HEK293 (cell line): ENCODE data around the gene ZFP36.

Experiments used
- CTCF ChIP-seq: fragments of 450-650 bp; formaldehyde crosslinking; IDR thresholded peaks from 2 replicates; pipeline ENCODE4 v1.5.1; 2016; ENCODE audit warnings: missing biosample characterization, missing genetic modification characterization
- GFI1B ChIP-seq: fragments of 450-650 bp; formaldehyde crosslinking; IDR thresholded peaks from 2 replicates; pipeline ENCODE4 v1.5.1; 2016; ENCODE audit warnings: missing biosample characterization, missing genetic modification characterization
- MEIS1 ChIP-seq: sonication (generic); formaldehyde crosslinking; IDR thresholded peaks from 2 replicates; pipeline ENCODE4 v1.8.1; 2022; ENCODE audit warnings: missing genetic modification reagents, mild to moderate bottlenecking, borderline replicate concordance
- OSR2 ChIP-seq: fragments of 450-650 bp; formaldehyde crosslinking; IDR thresholded peaks from 2 replicates; pipeline ENCODE4 v1.5.1; 2016; ENCODE audit warnings: missing biosample characterization, missing genetic modification characterization
- OVOL3 ChIP-seq: fragments of 450-650 bp; formaldehyde crosslinking; IDR thresholded peaks from 2 replicates; pipeline ENCODE4 v1.5.1; 2016; ENCODE audit warnings: missing biosample characterization, missing genetic modification characterization
- PRDM10 ChIP-seq: fragments of 450-650 bp; formaldehyde crosslinking; IDR thresholded peaks from 2 replicates; pipeline ENCODE4 v1.5.1; 2016; ENCODE audit warnings: missing biosample characterization, missing genetic modification characterization
- ZBTB11 ChIP-seq: fragments of 450-650 bp; formaldehyde crosslinking; conservative IDR thresholded peaks from 2 replicates; pipeline ENCODE4 v1.5.1; 2016; ENCODE audit warnings: low read depth, missing biosample characterization, missing genetic modification characterization
- ZBTB44 ChIP-seq: fragments of 450-650 bp; IDR thresholded peaks from 2 replicates; pipeline ENCODE4 v1.5.1; 2018; ENCODE audit warnings: missing biosample characterization, mild to moderate bottlenecking, missing genetic modification characterization
- ZEB2 ChIP-seq: fragments of 450-650 bp; formaldehyde crosslinking; IDR thresholded peaks from 2 replicates; pipeline ENCODE4 v1.5.1; 2016; ENCODE audit warnings: missing biosample characterization, missing genetic modification characterization
- ZFP69B ChIP-seq: fragments of 450-650 bp; formaldehyde crosslinking; IDR thresholded peaks from 2 replicates; pipeline ENCODE4 v1.5.1; 2016; ENCODE audit warnings: missing biosample characterization, missing genetic modification characterization
- ZNF146 ChIP-seq: fragments of 450-650 bp; formaldehyde crosslinking; IDR thresholded peaks from 2 replicates; pipeline ENCODE4 v1.5.1; 2016; ENCODE audit warnings: missing biosample characterization, missing genetic modification characterization
- ZNF155 ChIP-seq: fragments of 450-650 bp; formaldehyde crosslinking; IDR thresholded peaks from 2 replicates; pipeline ENCODE4 v1.5.1; 2016; ENCODE audit warnings: missing biosample characterization, missing genetic modification characterization
- ZNF16 ChIP-seq: fragments of 450-650 bp; formaldehyde crosslinking; IDR thresholded peaks from 2 replicates; pipeline ENCODE4 v1.5.1; 2016; ENCODE audit warnings: low read depth, missing biosample characterization, missing genetic modification characterization
- ZNF169 ChIP-seq: fragments of 450-650 bp; formaldehyde crosslinking; IDR thresholded peaks from 2 replicates; pipeline ENCODE4 v1.5.1; 2016; ENCODE audit warnings: missing biosample characterization, missing genetic modification characterization
- ZNF24 ChIP-seq: fragments of 450-650 bp; formaldehyde crosslinking; IDR thresholded peaks from 2 replicates; pipeline ENCODE4 v1.5.1; 2016; ENCODE audit warnings: missing biosample characterization, missing genetic modification characterization
- ZNF266 ChIP-seq: fragments of 450-650 bp; formaldehyde crosslinking; IDR thresholded peaks from 2 replicates; pipeline ENCODE4 v1.5.1; 2016; ENCODE audit warnings: missing biosample characterization, missing genetic modification characterization, low read depth
- ZNF37A ChIP-seq: fragments of 450-650 bp; IDR thresholded peaks from 2 replicates; pipeline ENCODE4 v1.5.1; 2018; ENCODE audit warnings: missing biosample characterization, missing genetic modification characterization
- ZNF394 ChIP-seq: fragments of 450-650 bp; formaldehyde crosslinking; IDR thresholded peaks from 2 replicates; pipeline ENCODE4 v1.5.1; 2016; ENCODE audit warnings: missing biosample characterization, missing genetic modification characterization, mild to moderate bottlenecking, moderate library complexity, borderline replicate concordance
- ZNF514 ChIP-seq: fragments of 450-650 bp; formaldehyde crosslinking; IDR thresholded peaks from 2 replicates; pipeline ENCODE4 v1.5.1; 2016; ENCODE audit warnings: missing biosample characterization, missing genetic modification characterization
- ZNF555 ChIP-seq: fragments of 450-650 bp; formaldehyde crosslinking; conservative IDR thresholded peaks from 2 replicates; pipeline ENCODE4 v1.5.1; 2017; ENCODE audit warnings: missing biosample characterization, mild to moderate bottlenecking, missing genetic modification characterization, inconsistent platforms
- ZNF660 ChIP-seq: fragments of 450-650 bp; IDR thresholded peaks from 2 replicates; pipeline ENCODE4 v1.5.1; 2018; ENCODE audit warnings: missing biosample characterization, mild to moderate bottlenecking, missing genetic modification characterization
- ZNF677 ChIP-seq: fragments of 450-650 bp; IDR thresholded peaks from 2 replicates; pipeline ENCODE4 v1.5.0; 2018; ENCODE audit warnings: missing biosample characterization, mild to moderate bottlenecking, missing genetic modification characterization, moderate library complexity
- ZNF704 ChIP-seq: fragments of 450-650 bp; formaldehyde crosslinking; IDR thresholded peaks from 2 replicates; pipeline ENCODE4 v1.5.1; 2016; ENCODE audit warnings: missing biosample characterization, missing genetic modification characterization
- ZNF76 ChIP-seq: fragments of 450-650 bp; formaldehyde crosslinking; IDR thresholded peaks from 2 replicates; pipeline ENCODE4; 2016; ENCODE audit warnings: low read depth, missing biosample characterization, missing genetic modification characterization, borderline replicate concordance
- ZNF768 ChIP-seq: fragments of 450-650 bp; formaldehyde crosslinking; IDR thresholded peaks from 2 replicates; pipeline ENCODE4 v1.5.1; 2018; ENCODE audit warnings: missing biosample characterization, mild to moderate bottlenecking, missing genetic modification characterization
- ZSCAN18 ChIP-seq: fragments of 450-650 bp; formaldehyde crosslinking; IDR thresholded peaks from 2 replicates; pipeline ENCODE4 v1.5.1; 2016; ENCODE audit warnings: missing biosample characterization, missing genetic modification characterization

Gene ZFP36

GRCh38 chr19:39435499-39436349 is 29.1 kb downstream of the ZFP36 start, which contains the start of gene RPS16 (continued):
- peak; percentile 73; the same call in 1 of the 2 replicates for TF ChIP-seq ZNF704 (tag by site-specific recombination)
- TF ChIP-seq ZBTB11 (tag by site-specific recombination) = peak; percentile 92
- no peak for TF ChIP-seq ZBTB44 (tag by site-specific recombination)
- TF ChIP-seq ZNF37A (tag by site-specific recombination) = no peak
- peak; percentile 36; the same call in 1 of the 2 replicates for TF ChIP-seq ZNF146
- TF ChIP-seq MEIS1 (CRISPR knock-in tag) = no peak
- TF ChIP-seq OSR2 (tag by site-specific recombination) = no peak
- TF ChIP-seq ZSCAN18 = no peak; the same call in 1 of the 2 replicates
- no peak; the same call in 1 of the 2 replicates for TF ChIP-seq ZNF266 (tag by site-specific recombination)
- TF ChIP-seq ZEB2 (tag by site-specific recombination) = peak; percentile 88
- TF ChIP-seq GFI1B = no peak
- peak; percentile 62 for TF ChIP-seq ZNF394 (tag by site-specific recombination)
- TF ChIP-seq ZNF169 = no peak
- no peak for TF ChIP-seq ZNF514 (tag by site-specific recombination)
- TF ChIP-seq ZNF660 = peak; percentile 80
- no peak; the same call in 1 of the 2 replicates for TF ChIP-seq ZNF768
- TF ChIP-seq ZNF555 (tag by site-specific recombination) = no peak
- TF ChIP-seq ZNF24 (tag by site-specific recombination) = peak; percentile 87
- peak; percentile 77 for TF ChIP-seq ZNF76 (tag by site-specific recombination)
- TF ChIP-seq ZNF155 (tag by site-specific recombination) = no peak
- TF ChIP-seq ZNF16 = peak; percentile 50; the same call in 1 of the 2 replicates
- peak; percentile 94 for TF ChIP-seq PRDM10 (tag by site-specific recombination)
- peak; percentile 88; the same call in 1 of the 2 replicates for TF ChIP-seq OVOL3
- peak; percentile 70; the same call in 1 of the 2 replicates for TF ChIP-seq CTCF
- TF ChIP-seq ZNF677 = no peak
- peak; percentile 36; the same call in 1 of the 2 replicates for TF ChIP-seq ZFP69B (tag by site-specific recombination)
